ENCODE results near the gene FRAS1. TPM values are rescaled to one million over a fixed set of nuclear protein-coding genes. Genes with fewer than 3 reads are reported as not detected.

The FRAS1 gene
- total and polyA plus RNA-seq, 2 donors (not counting 3 experiments of a cell fraction or from before 2014, with no cell fraction given) = 1.4 to 3.6 TPM

- Histone ChIP-seq H3K9me3 (replicated peaks; ENCODE audit: control insufficient read depth, insufficient read depth, low read length) (no peaks in the 10 kb centered on the region), H3K79me2 (ENCODE audit: control insufficient read depth, insufficient read depth, low read length) (no peaks in the 10 kb centered on the region), H3K27me3 (ENCODE audit: control insufficient read depth in 2 of 2, insufficient read depth in 2 of 2, low read length in 2 of 2) (peaks cover 2% of the 10 kb centered on the region in 2 experiments), H3K4me3 (replicated peaks in 1 of 3; ENCODE audit: insufficient read depth in 1 of 3, low read depth in 1 of 3, low read length in 3 of 3) (no peak overlapping the region), H3K27ac (ENCODE audit: insufficient read depth, low read depth, low read length) (no peak overlapping the region), H2AFZ (ENCODE audit: low read depth, low read length) (no peak overlapping the region), H4K20me1 (replicated peaks; ENCODE audit: control insufficient read depth, extremely low read depth, insufficient read depth, low read length) (no peaks in the 10 kb centered on the region), H3K4me2 (ENCODE audit: insufficient read depth, low read length) (no peak overlapping the region), H3K36me3 (ENCODE audit: control insufficient read depth in 2 of 2, extremely low read depth in 1 of 2, insufficient read depth in 2 of 2, low read length in 2 of 2) (no peaks in the 10 kb centered on the region), H3K9me1 (replicated peaks; ENCODE audit: control insufficient read depth, extremely low read depth, insufficient read depth, low read length) (no peaks in the 10 kb centered on the region), H3K4me1 (ENCODE audit: control insufficient read depth, extremely low read depth, insufficient read depth, low read length) (no peaks in the 10 kb centered on the region), H3K9ac (replicated peaks; ENCODE audit: extremely low read depth, insufficient read depth, low read length) (no peak overlapping the region)
- dilution Hi-C loops (cut with MboI; ENCODE audit: extremely low pct_ligation_motif_present, low sequenced_read_pairs) = no loop called here
- intact Hi-C loops (cut with micrococcal nuclease) = no loop called here
- ChIA-PET CTCF (no interaction called here), POLR2A (no interaction called here)
- FAIRE-seq = no peak
- no TSS peak for BruUV-seq (replicated peaks)
- no peak for DNase-seq (ENCODE audit: low read depth, low spot score)
- TF ChIP-seq POLR2A (IDR thresholded peaks at IDR 0.05; ENCODE audit: low read depth, low read length) (no peak), GATA2 (IDR thresholded peaks at IDR 0.05; ENCODE audit: insufficient read depth, insufficient read length, low read depth, low read length) (no peak), JUN (IDR thresholded peaks at IDR 0.05; ENCODE audit: borderline replicate concordance, insufficient read depth, insufficient read length, low read depth) (no peak), MYC (IDR thresholded peaks at IDR 0.05; ENCODE audit: low read depth, low read length) (no peak), FOS (IDR thresholded peaks at IDR 0.05; ENCODE audit: borderline replicate concordance, insufficient read depth, low read length) (no peak), EZH2 (IDR thresholded peaks at IDR 0.05; ENCODE audit: borderline replicate concordance, low read depth, low read length, severe bottlenecking) (no peak), POLR2AphosphoS5 (IDR thresholded peaks at IDR 0.05; ENCODE audit: insufficient read depth, low read depth, low read length) (no peak)
- TF ChIP-seq, protein P1, sequence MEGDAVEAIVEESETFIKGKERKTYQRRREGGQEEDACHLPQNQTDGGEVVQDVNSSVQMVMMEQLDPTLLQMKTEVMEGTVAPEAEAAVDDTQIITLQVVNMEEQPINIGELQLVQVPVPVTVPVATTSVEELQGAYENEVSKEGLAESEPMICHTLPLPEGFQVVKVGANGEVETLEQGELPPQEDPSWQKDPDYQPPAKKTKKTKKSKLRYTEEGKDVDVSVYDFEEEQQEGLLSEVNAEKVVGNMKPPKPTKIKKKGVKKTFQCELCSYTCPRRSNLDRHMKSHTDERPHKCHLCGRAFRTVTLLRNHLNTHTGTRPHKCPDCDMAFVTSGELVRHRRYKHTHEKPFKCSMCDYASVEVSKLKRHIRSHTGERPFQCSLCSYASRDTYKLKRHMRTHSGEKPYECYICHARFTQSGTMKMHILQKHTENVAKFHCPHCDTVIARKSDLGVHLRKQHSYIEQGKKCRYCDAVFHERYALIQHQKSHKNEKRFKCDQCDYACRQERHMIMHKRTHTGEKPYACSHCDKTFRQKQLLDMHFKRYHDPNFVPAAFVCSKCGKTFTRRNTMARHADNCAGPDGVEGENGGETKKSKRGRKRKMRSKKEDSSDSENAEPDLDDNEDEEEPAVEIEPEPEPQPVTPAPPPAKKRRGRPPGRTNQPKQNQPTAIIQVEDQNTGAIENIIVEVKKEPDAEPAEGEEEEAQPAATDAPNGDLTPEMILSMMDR (IDR thresholded peaks at IDR 0.05; ENCODE audit: extremely low read depth in 1 of 2, insufficient read depth in 1 of 2, low read depth in 1 of 2, low read length in 2 of 2) = no peak
- TF ChIP-seq, protein P2, sequence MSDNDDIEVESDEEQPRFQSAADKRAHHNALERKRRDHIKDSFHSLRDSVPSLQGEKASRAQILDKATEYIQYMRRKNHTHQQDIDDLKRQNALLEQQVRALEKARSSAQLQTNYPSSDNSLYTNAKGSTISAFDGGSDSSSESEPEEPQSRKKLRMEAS (IDR thresholded peaks at IDR 0.05; ENCODE audit: insufficient read depth, insufficient read length) = no peak
These were observed 384.6 kb downstream of the FRAS1 start for GRCh38 chr4:78441756-78442155.

All from endothelial cell of umbilical vein (primary cell).